Hepatic stellate cell (primary cell): ENCODE measurements around the gene LIPC.

Experiments used
- DNase-seq: peaks from one replicate; pipeline ENCODE4 v3.0.0; 2011; ENCODE audit warnings: low spot score

The LIPC gene

GRCh38 chr15:58458076-58458475 is 26.3 kb downstream of the LIPC start:
- DNase-seq = no peak

- DNase-seq = no peak
These were observed 27.3 kb downstream of the LIPC start for GRCh38 chr15:58459045-58459444.

GRCh38 chr15:58459560-58459959 is 27.8 kb downstream of the LIPC start:
- no peak for DNase-seq

- DNase-seq = no peak
These were observed 28.5 kb downstream of the LIPC start for GRCh38 chr15:58460116-58460790.

- no peak for DNase-seq
These were observed 29.1 kb downstream of the LIPC start for GRCh38 chr15:58460872-58461271.

- DNase-seq = no peak
These were observed 30.8 kb downstream of the LIPC start for GRCh38 chr15:58462547-58462946.

GRCh38 chr15:58462973-58463663 is 31.3 kb downstream of the LIPC start:
- no peak for DNase-seq

GRCh38 chr15:58463815-58464650 is 32.2 kb downstream of the LIPC start:
- no peak for DNase-seq

- DNase-seq = no peak
These were observed 33.3 kb downstream of the LIPC start for GRCh38 chr15:58465070-58465469.

- DNase-seq = peak; percentile 32
These were observed 34.2 kb downstream of the LIPC start for GRCh38 chr15:58465866-58466517.

GRCh38 chr15:58466566-58466965 is 34.8 kb downstream of the LIPC start:
- DNase-seq = no peak

GRCh38 chr15:58467121-58467721 is 35.4 kb downstream of the LIPC start:
- DNase-seq = no peak

GRCh38 chr15:58467722-58468423 is 36.1 kb downstream of the LIPC start:
- no peak for DNase-seq

- DNase-seq = peak; percentile 46
These were observed 37.9 kb downstream of the LIPC start for GRCh38 chr15:58469432-58470353.

GRCh38 chr15:58471348-58471747 is 39.6 kb downstream of the LIPC start:
- DNase-seq = no peak

- DNase-seq = no peak
These were observed 40.4 kb downstream of the LIPC start for GRCh38 chr15:58472221-58472620.

- no peak for DNase-seq
These were observed 41.2 kb downstream of the LIPC start for GRCh38 chr15:58472821-58473581.

- DNase-seq = peak; percentile 30
These were observed 41.9 kb downstream of the LIPC start for GRCh38 chr15:58473724-58474123.

- DNase-seq = no peak
These were observed 43.0 kb downstream of the LIPC start for GRCh38 chr15:58474741-58475323.
